GM21825 (cell line): ENCODE data around the gene C6orf132.
"Not testable (repeated sequence)": the region's sequence is repeated elsewhere in the genome, so short reads cannot be mapped to it uniquely, and the experiment has no call there.

Source experiments
- ATAC-seq: cut with Tn5 transposase; IDR thresholded peaks from one replicate; pipeline ENCODE4 v1.9.1; 2021; ENCODE audit warnings: mild to moderate bottlenecking, moderate library complexity; ENCODE audit not compliant: unreplicated experiment

C6orf132 gene

GRCh38 chr6:42159431-42160024 lies 17.1 kb upstream of the C6orf132 start:
- no peak for ATAC-seq

GRCh38 chr6:42158631-42159030 lies 16.2 kb upstream of the C6orf132 start:
- no peak for ATAC-seq

GRCh38 chr6:42158011-42158410 lies 15.6 kb upstream of the C6orf132 start:
- ATAC-seq = no peak

- ATAC-seq = no peak
Observed at GRCh38 chr6:42156638-42157037, 14.2 kb upstream of the C6orf132 start.

GRCh38 chr6:42155293-42155692 lies 12.9 kb upstream of the C6orf132 start:
- ATAC-seq = no peak

GRCh38 chr6:42154461-42155209 lies 12.2 kb upstream of the C6orf132 start:
- ATAC-seq = no peak

GRCh38 chr6:42153921-42154320 lies 11.5 kb upstream of the C6orf132 start:
- ATAC-seq = no peak

GRCh38 chr6:42152528-42153213 lies 10.3 kb upstream of the C6orf132 start:
- not testable (repeated sequence) for ATAC-seq

GRCh38 chr6:42152024-42152423 lies 9.6 kb upstream of the C6orf132 start:
- no peak for ATAC-seq

GRCh38 chr6:42150254-42150653 lies 7.8 kb upstream of the C6orf132 start:
- ATAC-seq = no peak

GRCh38 chr6:42148058-42148457 lies 5.6 kb upstream of the C6orf132 start:
- no peak for ATAC-seq

GRCh38 chr6:42147138-42147562 lies 4.7 kb upstream of the C6orf132 start:
- no peak for ATAC-seq

- no peak for ATAC-seq
Observed at GRCh38 chr6:42141603-42142117, 760 bp downstream of the C6orf132 start.

- ATAC-seq = no peak
Observed at GRCh38 chr6:42140756-42141602, 1.4 kb downstream of the C6orf132 start.

GRCh38 chr6:42140032-42140431 lies 2.4 kb downstream of the C6orf132 start:
- ATAC-seq = no peak

GRCh38 chr6:42138630-42139619 lies 3.5 kb downstream of the C6orf132 start:
- ATAC-seq = no peak

- no peak for ATAC-seq
Observed at GRCh38 chr6:42138190-42138589, 4.2 kb downstream of the C6orf132 start.

- no peak for ATAC-seq
Observed at GRCh38 chr6:42137194-42137753, 5.1 kb downstream of the C6orf132 start.

GRCh38 chr6:42136508-42137193 lies 5.8 kb downstream of the C6orf132 start:
- no peak for ATAC-seq
